HG02938 (cell line): ENCODE data around the gene RPS23.
A peak's percentile ranks its signal among the peaks of the same experiment; 100 is the strongest.
"Not testable (repeated sequence)": the region's sequence is repeated elsewhere in the genome, so short reads cannot be mapped to it uniquely, and the experiment has no call there.

Experiments used
- ATAC-seq: cut with Tn5 transposase; IDR thresholded peaks from one replicate; pipeline ENCODE4 v1.9.1; 2021; ENCODE audit warnings: mild to moderate bottlenecking, moderate library complexity; ENCODE audit not compliant: unreplicated experiment

Gene RPS23

DNA sequence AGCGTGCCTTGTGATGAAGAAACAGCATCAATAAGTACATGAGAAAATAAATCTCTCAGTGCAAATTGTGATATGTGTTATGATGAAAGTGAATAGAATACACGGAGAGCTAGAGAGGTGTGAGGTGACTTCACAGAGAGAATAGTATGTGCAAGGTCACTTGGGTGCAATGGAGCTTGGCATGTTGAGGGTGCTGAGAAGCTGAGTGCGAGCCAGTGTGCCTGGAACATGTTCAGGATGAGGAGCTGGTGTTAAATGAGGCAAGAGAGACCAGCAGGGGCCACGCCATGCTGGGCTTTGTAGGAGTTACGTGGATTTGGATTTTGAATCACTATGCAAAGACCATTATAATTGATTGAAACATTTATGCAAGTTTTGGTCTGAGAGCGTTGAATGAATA, 12.8 kb upstream of the RPS23 start:
- no peak for ATAC-seq

GRCh38 chr5:82290005-82290404, 11.9 kb upstream of the RPS23 start:
- no peak for ATAC-seq

- no peak for ATAC-seq
Measured at GRCh38 chr5:82287625-82288024, 9.5 kb upstream of the RPS23 start.

- ATAC-seq, result no peak
Measured at GRCh38 chr5:82285206-82285605, 7.1 kb upstream of the RPS23 start.

- ATAC-seq, result no peak
Measured at GRCh38 chr5:82283893-82284292, 5.7 kb upstream of the RPS23 start.

DNA sequence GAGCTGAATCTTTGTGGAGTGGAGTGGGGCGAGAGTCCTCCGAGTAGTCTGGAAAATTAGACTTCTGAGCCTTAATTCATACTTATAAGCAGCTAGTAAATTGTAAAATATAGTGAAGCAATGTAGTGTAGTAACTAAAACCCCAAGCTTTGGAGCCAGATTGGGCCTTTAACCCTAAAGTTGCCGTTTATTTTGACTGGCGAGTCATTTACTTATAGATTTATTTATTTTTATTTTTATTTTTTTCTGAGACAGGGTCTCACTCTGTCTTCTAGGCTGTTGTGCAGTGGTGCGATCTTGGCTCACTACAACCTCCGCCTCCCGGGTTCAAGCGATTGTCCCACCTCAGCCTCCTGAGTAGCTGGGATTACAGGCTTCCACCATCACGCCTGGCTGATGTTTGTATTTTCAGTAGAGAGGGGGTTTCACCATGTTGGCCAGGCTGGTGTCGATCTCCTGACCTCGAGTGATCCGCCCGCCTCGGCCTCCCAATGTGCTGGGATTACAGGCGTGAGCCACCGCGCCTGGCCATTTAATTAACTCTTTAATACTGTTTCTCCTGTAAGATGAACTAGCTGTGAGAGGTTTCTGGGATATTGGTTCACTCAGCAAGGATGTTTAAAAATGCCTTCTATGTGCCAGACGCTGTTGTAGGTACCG, 687 bp upstream of the RPS23 start:
- no peak for ATAC-seq

DNA sequence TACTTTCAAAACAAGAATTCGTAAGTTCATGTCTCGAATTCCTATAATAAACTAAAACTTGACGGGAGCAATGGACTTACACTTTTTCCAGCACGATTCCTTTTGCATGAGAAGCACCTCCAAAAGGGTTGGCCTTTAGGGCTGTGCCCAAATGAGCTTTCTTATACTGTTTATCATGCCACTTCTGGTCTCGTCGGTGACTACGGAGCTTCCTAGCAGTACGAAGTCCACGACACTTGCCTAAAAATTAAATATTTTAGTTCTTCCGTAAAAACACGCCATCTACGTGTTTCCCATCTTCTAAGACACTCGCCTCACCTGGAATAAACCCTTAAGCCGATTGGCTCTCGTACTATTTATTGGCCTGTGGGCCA, 554 bp downstream of the RPS23 start:
- ATAC-seq, result peak; percentile 8

GRCh38 chr5:82276800-82277612, 1.1 kb downstream of the RPS23 start:
- no peak for ATAC-seq

- ATAC-seq, result no peak
Measured at GRCh38 chr5:82275216-82275664, 2.9 kb downstream of the RPS23 start.

GRCh38 chr5:82274343-82275211, 3.6 kb downstream of the RPS23 start:
- ATAC-seq, result no peak

GRCh38 chr5:82273426-82273825, 4.7 kb downstream of the RPS23 start:
- not testable (repeated sequence) for ATAC-seq

DNA sequence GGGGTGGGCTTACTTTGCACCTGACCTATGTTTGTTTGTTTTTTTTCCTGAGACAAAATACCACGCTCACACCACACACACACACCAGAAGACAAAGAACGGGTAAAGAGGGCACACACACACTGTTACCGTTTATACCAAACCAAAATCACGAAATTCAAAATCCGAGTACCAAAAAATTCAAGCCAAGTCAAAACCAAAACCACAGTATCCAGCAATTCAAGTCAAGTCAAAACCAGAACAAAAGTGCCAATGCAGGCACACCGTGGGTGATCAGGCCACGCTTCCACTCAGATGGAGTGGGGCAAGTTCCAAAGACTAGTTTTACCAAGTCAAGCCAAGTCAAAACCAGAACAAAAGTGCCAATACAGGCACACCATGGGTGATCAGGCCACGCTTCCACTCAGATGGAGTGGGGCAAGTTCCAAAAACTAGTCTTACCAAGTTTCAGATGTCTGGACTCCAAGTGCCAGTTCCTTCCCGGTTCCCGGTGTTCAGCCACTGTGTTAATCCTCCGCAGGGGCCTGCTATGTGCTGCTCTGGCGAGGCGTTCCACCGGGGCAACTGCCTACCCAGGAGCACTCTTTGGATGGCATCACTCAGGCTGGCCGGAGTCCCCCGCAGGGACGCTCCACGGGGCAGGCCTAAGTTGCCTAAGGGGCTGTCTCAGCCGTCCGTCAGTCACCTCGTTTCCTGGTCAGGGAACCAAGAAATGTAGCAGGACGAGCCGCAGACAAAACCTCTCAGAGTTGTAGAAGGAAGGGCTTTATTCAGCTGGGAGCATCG, 5.4 kb downstream of the RPS23 start:
- ATAC-seq, result not testable (repeated sequence)

GRCh38 chr5:82269363-82269762, 8.8 kb downstream of the RPS23 start:
- not testable (repeated sequence) for ATAC-seq

DNA sequence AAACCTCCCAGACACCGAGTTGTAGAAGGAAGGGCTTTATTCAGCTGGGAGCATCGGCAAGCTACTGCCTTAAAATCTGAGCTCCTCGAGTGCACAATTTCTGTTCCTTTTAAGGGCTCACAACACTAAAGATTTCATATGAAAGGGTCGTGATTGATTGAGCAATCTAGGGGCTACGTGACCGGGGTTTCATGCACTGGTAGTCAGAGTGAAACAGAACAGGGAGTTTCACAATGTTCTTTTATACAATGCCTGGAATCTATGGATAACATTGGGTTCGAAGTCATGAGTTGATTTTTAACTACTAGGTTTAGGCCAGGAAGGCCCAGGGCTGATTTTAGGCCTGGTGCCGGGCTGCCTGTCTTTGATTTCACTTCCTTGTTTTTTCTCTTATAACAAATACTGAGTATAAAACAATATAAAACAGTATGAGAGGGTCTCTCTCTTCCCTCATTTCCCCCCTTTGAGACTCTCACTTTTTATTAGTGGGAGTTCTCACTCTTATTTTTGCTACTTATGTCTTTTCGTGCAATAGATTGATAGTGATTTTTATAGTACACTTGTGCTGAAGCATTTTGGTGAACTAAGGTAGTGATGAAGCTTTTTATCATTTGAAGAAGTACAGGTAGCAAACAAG, 10.7 kb downstream of the RPS23 start:
- not testable (repeated sequence) for ATAC-seq

- no peak for ATAC-seq
Measured at GRCh38 chr5:82265047-82265446, 13.1 kb downstream of the RPS23 start.

DNA sequence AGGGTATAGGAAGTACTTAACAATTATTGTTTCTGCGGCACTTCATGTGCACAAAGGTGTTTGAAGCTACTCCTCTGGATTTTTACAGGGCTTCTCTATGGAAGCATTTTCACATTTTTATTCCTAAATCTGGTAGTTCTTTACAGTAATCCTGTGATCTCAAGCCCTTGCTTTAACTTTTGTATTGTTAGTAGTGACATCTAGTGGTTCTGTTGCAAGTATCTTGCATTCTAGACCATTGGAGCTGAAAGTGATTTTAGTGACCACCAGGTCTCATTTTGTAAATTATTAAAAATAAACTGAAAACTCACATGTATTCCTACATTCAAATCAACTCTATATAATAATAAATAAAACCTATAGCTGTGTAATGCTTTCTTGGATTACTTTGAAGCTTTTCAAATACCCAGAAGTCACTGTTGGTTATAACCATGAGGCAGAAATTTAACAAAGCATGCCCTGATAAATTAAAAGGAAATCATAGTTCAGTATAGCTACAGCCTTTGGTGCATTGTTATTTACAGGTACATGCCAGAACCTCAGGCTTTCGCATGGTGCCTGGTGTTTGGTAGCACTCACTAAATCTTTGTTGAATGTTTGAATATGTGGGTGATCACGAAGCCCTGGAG, 18.9 kb downstream of the RPS23 start:
- ATAC-seq, result no peak

GRCh38 chr5:82257729-82258128, 20.4 kb downstream of the RPS23 start:
- ATAC-seq, result no peak

GRCh38 chr5:82257247-82257646, 20.9 kb downstream of the RPS23 start:
- no peak for ATAC-seq

- no peak for ATAC-seq
Measured at GRCh38 chr5:82255844-82256243, 22.3 kb downstream of the RPS23 start.

- no peak for ATAC-seq
Measured at GRCh38 chr5:82252744-82253143, 25.4 kb downstream of the RPS23 start.
